ENCODE results near the gene TIAM1. TPM values are rescaled to one million over a fixed set of nuclear protein-coding genes. Genes with fewer than 3 reads are reported as not detected.
A peak's percentile ranks its signal among the peaks of the same experiment; 100 is the strongest.

Gene TIAM1
- total RNA-seq, 1 donor: 16.3 TPM

- Histone ChIP-seq H3K4me3 (ENCODE audit: insufficient read depth, low read length) (no peak overlapping the region), H3K4me2 (ENCODE audit: insufficient read depth, low read length) (no peak overlapping the region), H4K20me1 (ENCODE audit: insufficient read depth, low read length) (no peaks in the 10 kb centered on the region), H3K9me3 (ENCODE audit: low read depth, low read length) (no peaks in the 10 kb centered on the region), H2AFZ (ENCODE audit: low read length) (no peak overlapping the region), H3K27ac (ENCODE audit: low read depth, low read length) (no peak overlapping the region), H3K27me3 (ENCODE audit: insufficient read depth, low read length) (no peaks in the 10 kb centered on the region), H3K79me2 (ENCODE audit: insufficient read depth, low read length) (no peaks in the 10 kb centered on the region), H3K36me3 (ENCODE audit: insufficient read depth, low read length) (no peaks in the 10 kb centered on the region), H3K4me1 (ENCODE audit: insufficient read depth, low read length) (no peaks in the 10 kb centered on the region)
- TF ChIP-seq CTCF (IDR thresholded peaks at IDR 0.05; ENCODE audit: extremely low read depth, low read depth, low read length): no peak
- no peak for DNase-seq (ENCODE audit: insufficient read length, low spot score, missing footprints)
These were observed 201.0 kb downstream of the TIAM1 start for GRCh38 chr21:31143036-31143435.

GRCh38 chr21:31142600-31142999 is 201.5 kb downstream of the TIAM1 start:
- DNase-seq (ENCODE audit: insufficient read length, low spot score, missing footprints): no peak
- Histone ChIP-seq H3K79me2 (ENCODE audit: insufficient read depth, low read length) (no peaks in the 10 kb centered on the region), H3K4me1 (ENCODE audit: insufficient read depth, low read length) (no peaks in the 10 kb centered on the region), H4K20me1 (ENCODE audit: insufficient read depth, low read length) (no peaks in the 10 kb centered on the region), H3K27me3 (ENCODE audit: insufficient read depth, low read length) (no peaks in the 10 kb centered on the region), H2AFZ (ENCODE audit: low read length) (no peak overlapping the region), H3K4me2 (ENCODE audit: insufficient read depth, low read length) (no peak overlapping the region), H3K27ac (ENCODE audit: low read depth, low read length) (no peak overlapping the region), H3K36me3 (ENCODE audit: insufficient read depth, low read length) (no peaks in the 10 kb centered on the region), H3K4me3 (ENCODE audit: insufficient read depth, low read length) (no peak overlapping the region), H3K9me3 (ENCODE audit: low read depth, low read length) (no peaks in the 10 kb centered on the region)
- peak; percentile 4 for TF ChIP-seq CTCF (IDR thresholded peaks at IDR 0.05; ENCODE audit: extremely low read depth, low read depth, low read length)

GRCh38 chr21:31141389-31142000 is 202.6 kb downstream of the TIAM1 start:
- no peaks in the 10 kb centered on the region for H3K36me3 ChIP-seq (ENCODE audit: insufficient read depth, low read length)
- no peaks in the 10 kb centered on the region for H4K20me1 ChIP-seq (ENCODE audit: insufficient read depth, low read length)
- H3K79me2 ChIP-seq (ENCODE audit: insufficient read depth, low read length): no peaks in the 10 kb centered on the region
- TF ChIP-seq CTCF (IDR thresholded peaks at IDR 0.05; ENCODE audit: extremely low read depth, low read depth, low read length): no peak
- H3K9me3 ChIP-seq (ENCODE audit: low read depth, low read length): no peaks in the 10 kb centered on the region
- no peak overlapping the region for H3K4me2 ChIP-seq (ENCODE audit: insufficient read depth, low read length)
- H3K27ac ChIP-seq (ENCODE audit: low read depth, low read length): no peak overlapping the region
- H3K4me3 ChIP-seq (ENCODE audit: insufficient read depth, low read length): no peak overlapping the region
- no peaks in the 10 kb centered on the region for H3K27me3 ChIP-seq (ENCODE audit: insufficient read depth, low read length)
- H2AFZ ChIP-seq (ENCODE audit: low read length): no peak overlapping the region
- no peak for DNase-seq (ENCODE audit: insufficient read length, low spot score, missing footprints)
- peaks cover 6% of the 10 kb centered on the region for H3K4me1 ChIP-seq (ENCODE audit: insufficient read depth, low read length)

- Histone ChIP-seq H2AFZ (ENCODE audit: low read length) (no peak overlapping the region), H3K79me2 (ENCODE audit: insufficient read depth, low read length) (no peaks in the 10 kb centered on the region), H3K36me3 (ENCODE audit: insufficient read depth, low read length) (no peaks in the 10 kb centered on the region), H3K4me3 (ENCODE audit: insufficient read depth, low read length) (no peak overlapping the region), H3K4me2 (ENCODE audit: insufficient read depth, low read length) (no peak overlapping the region), H3K9me3 (ENCODE audit: low read depth, low read length) (no peaks in the 10 kb centered on the region), H3K4me1 (ENCODE audit: insufficient read depth, low read length) (peaks cover 13% of the 10 kb centered on the region), H3K27me3 (ENCODE audit: insufficient read depth, low read length) (no peaks in the 10 kb centered on the region), H3K27ac (ENCODE audit: low read depth, low read length) (no peak overlapping the region), H4K20me1 (ENCODE audit: insufficient read depth, low read length) (no peaks in the 10 kb centered on the region)
- no peak for DNase-seq (ENCODE audit: insufficient read length, low spot score, missing footprints)
- TF ChIP-seq CTCF (IDR thresholded peaks at IDR 0.05; ENCODE audit: extremely low read depth, low read depth, low read length): no peak
These were observed 203.4 kb downstream of the TIAM1 start for GRCh38 chr21:31140676-31141075.
